Measurements from ENCODE around the gene TNNT2. TPM values are rescaled to one million over a fixed set of nuclear protein-coding genes. Genes with fewer than 3 reads are reported as not detected.
A peak's percentile ranks its signal among the peaks of the same experiment; 100 is the strongest.

TNNT2 gene
- total RNA-seq, 6 experiments from 2014 or later, result 0.18 to 1.1 (median 0.24) TPM; not detected in 3

GRCh38 chr1:201378804-201379203 is 1.3 kb upstream of the TNNT2 start:
- Histone ChIP-seq H3K27me3 (no peaks in the 10 kb centered on the region), H3K4me3 (no peak overlapping the region), H3K4me1 (no peaks in the 10 kb centered on the region), H3K36me3 (no peaks in the 10 kb centered on the region), H3K27ac (no peak overlapping the region), H3K9me3 (no peaks in the 10 kb centered on the region)
- 81% methylated on average over 5 of the region's 6 CpGs for WGBS (ENCODE audit: insufficient coverage, low coverage, low lambda C conversion rate, missing lambda C conversion rate)
- intact Hi-C loops (cut with DNase I), result no loop called here
- no peak for DNase-seq
- no peak for ATAC-seq
- TF ChIP-seq CTCF (IDR thresholded peaks at IDR 0.05), result no peak
- TF ChIP-seq POLR2A (IDR thresholded peaks at IDR 0.05), result no peak

GRCh38 chr1:201376464-201377374 is 761 bp downstream of the TNNT2 start:
- no peak for DNase-seq
- 43% methylated on average over 4 of the region's 11 CpGs for WGBS (ENCODE audit: insufficient coverage, low coverage, low lambda C conversion rate, missing lambda C conversion rate)
- peak in 3 of 4 donors; percentile 40 to 48 (median 47) for ATAC-seq
- TF ChIP-seq POLR2A (IDR thresholded peaks at IDR 0.05), result no peak
- peak; percentile 14 to 45 (median 28) for TF ChIP-seq CTCF (IDR thresholded peaks at IDR 0.05)
- H3K9me3 ChIP-seq, result no peaks in the 10 kb centered on the region
- intact Hi-C loops (cut with DNase I), result no loop called here
- no peaks in the 10 kb centered on the region for H3K27me3 ChIP-seq
- no peaks in the 10 kb centered on the region for H3K36me3 ChIP-seq
- H3K27ac ChIP-seq, result no peak overlapping the region
- H3K4me1 ChIP-seq, result no peaks in the 10 kb centered on the region
- no peak overlapping the region for H3K4me3 ChIP-seq

GRCh38 chr1:201376107-201376463 is 1.4 kb downstream of the TNNT2 start:
- Histone ChIP-seq H3K9me3 (no peaks in the 10 kb centered on the region), H3K27ac (no peak overlapping the region), H3K27me3 (no peaks in the 10 kb centered on the region), H3K36me3 (no peaks in the 10 kb centered on the region), H3K4me3 (no peak overlapping the region), H3K4me1 (no peaks in the 10 kb centered on the region)
- ATAC-seq (no peak), DNase-seq (no peak)
- TF ChIP-seq CTCF (IDR thresholded peaks at IDR 0.05) (no peak), POLR2A (IDR thresholded peaks at IDR 0.05) (no peak)
- WGBS (ENCODE audit: insufficient coverage, low coverage, low lambda C conversion rate, missing lambda C conversion rate), result 13% methylated on average over 2 of the region's 4 CpGs
- intact Hi-C loops (cut with DNase I), result no loop called here

- Histone ChIP-seq H3K4me3 (no peak overlapping the region), H3K36me3 (no peaks in the 10 kb centered on the region), H3K4me1 (no peaks in the 10 kb centered on the region), H3K9me3 (no peaks in the 10 kb centered on the region), H3K27me3 (no peaks in the 10 kb centered on the region), H3K27ac (no peak overlapping the region)
- no peak for DNase-seq
- no peak for ATAC-seq
- 38% methylated on average over 4 of the region's 4 CpGs for WGBS (ENCODE audit: insufficient coverage, low coverage, low lambda C conversion rate, missing lambda C conversion rate)
- TF ChIP-seq POLR2A (IDR thresholded peaks at IDR 0.05) (no peak), CTCF (IDR thresholded peaks at IDR 0.05) (no peak)
- intact Hi-C loops (cut with DNase I), result no loop called here
These were observed 2.3 kb downstream of the TNNT2 start for GRCh38 chr1:201375169-201375568.
